Measurements from ENCODE around the gene UBE2V1.

- no peak for TF ChIP-seq CTCF (IDR thresholded peaks at IDR 0.05)
- TF ChIP-seq POLR2A (IDR thresholded peaks at IDR 0.05) = no peak
- no peak for TF ChIP-seq POLR2AphosphoS5 (IDR thresholded peaks at IDR 0.05)
These were observed 74.4 kb downstream of the UBE2V1 start for GRCh38 chr20:50038574-50038991.
